Panc1 (cell line): ENCODE results near the gene MOV10L1.

Source experiments
- POLR2AphosphoS5 ChIP-seq: IDR thresholded peaks from 2 replicates; pipeline ENCODE4 v1.6.1; 2012; ENCODE audit warnings: mild to moderate bottlenecking, low read depth, low read length, moderate library complexity
- REST ChIP-seq, 2 experiments: IDR thresholded peaks; 2 replicates each; pipeline ENCODE4 v1.6.1; 2011 to 2012; ENCODE audit warnings: low read depth in 2 of 2, control low read depth in 1 of 2, low read length in 1 of 2, mild to moderate bottlenecking in 1 of 2, moderate library complexity in 1 of 2; ENCODE audit not compliant: insufficient read depth in 1 of 2
- TF ChIP-seq, protein P1 (sequence below): fragments of 450-650 bp; IDR thresholded peaks from 2 replicates; pipeline ENCODE4 v1.5.1; 2017; ENCODE audit warnings: mild to moderate bottlenecking

GRCh38 chr22:50136581-50137015, 46.8 kb downstream of the MOV10L1 start:
- TF ChIP-seq POLR2AphosphoS5 (no peak), REST (IDR thresholded peaks at IDR 0.05; ENCODE audit: insufficient read depth in 1 of 2, low read depth in 2 of 2, low read length in 1 of 2) (no peak)
- TF ChIP-seq, protein P1, sequence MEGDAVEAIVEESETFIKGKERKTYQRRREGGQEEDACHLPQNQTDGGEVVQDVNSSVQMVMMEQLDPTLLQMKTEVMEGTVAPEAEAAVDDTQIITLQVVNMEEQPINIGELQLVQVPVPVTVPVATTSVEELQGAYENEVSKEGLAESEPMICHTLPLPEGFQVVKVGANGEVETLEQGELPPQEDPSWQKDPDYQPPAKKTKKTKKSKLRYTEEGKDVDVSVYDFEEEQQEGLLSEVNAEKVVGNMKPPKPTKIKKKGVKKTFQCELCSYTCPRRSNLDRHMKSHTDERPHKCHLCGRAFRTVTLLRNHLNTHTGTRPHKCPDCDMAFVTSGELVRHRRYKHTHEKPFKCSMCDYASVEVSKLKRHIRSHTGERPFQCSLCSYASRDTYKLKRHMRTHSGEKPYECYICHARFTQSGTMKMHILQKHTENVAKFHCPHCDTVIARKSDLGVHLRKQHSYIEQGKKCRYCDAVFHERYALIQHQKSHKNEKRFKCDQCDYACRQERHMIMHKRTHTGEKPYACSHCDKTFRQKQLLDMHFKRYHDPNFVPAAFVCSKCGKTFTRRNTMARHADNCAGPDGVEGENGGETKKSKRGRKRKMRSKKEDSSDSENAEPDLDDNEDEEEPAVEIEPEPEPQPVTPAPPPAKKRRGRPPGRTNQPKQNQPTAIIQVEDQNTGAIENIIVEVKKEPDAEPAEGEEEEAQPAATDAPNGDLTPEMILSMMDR = no peak
